HG02970 (cell line): ENCODE data around the gene L2HGDH.
"Not testable (repeated sequence)": the region's sequence is repeated elsewhere in the genome, so short reads cannot be mapped to it uniquely, and the experiment has no call there.

Experiments used
- ATAC-seq: cut with Tn5 transposase; IDR thresholded peaks from one replicate; pipeline ENCODE4 v1.9.1; 2021; ENCODE audit warnings: mild to moderate bottlenecking, moderate library complexity, moderate number of reproducible peaks; ENCODE audit not compliant: unreplicated experiment, low FRiP score

Gene L2HGDH

DNA sequence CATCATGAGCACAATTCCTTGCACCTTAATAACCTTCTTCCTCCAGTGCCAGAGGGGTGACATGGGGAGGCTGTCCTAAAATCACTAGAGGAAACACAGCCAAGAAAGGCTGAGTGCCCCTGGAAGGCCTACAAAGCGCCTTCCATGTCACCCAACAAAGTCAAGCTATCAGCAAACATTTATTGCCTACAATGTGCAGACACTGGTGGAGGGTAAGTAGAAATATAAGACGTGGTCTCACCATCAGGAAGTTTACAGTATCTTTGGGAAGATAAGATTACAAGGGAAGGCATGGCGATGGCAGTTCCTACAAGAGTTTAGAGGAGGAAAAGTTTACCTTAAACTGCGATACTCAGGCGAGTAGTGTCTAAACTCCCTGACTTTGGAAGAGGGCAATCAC, 28.0 kb upstream of the L2HGDH start:
- no peak for ATAC-seq

DNA sequence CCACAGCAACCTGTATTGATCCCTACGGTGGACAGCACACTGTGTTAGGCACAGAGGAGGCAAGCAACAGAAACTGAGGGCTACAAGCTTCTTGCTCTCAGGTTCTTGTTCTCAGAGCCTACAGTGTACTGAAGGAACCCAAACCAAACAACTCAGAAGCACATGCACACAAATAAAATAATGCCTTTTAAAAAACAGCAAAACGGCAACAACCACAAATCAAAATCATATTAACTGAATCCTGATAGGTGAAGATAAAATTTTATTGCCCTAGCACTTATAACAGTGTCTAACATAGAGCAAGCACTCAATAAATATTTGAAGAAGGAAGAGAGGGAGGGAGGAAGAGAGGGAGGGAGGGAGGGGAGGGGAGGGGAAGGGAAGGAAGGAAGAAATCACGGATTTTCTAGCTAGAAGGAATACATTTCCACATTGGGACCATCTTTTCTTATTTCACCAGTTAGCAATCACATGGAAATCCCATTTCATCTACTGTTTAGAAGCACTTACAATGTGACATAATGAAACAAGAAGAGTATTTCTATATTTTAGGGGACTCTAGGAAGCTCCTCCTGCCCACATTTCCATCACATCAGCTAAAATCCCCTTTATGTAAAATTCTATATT, 27.3 kb upstream of the L2HGDH start:
- ATAC-seq = no peak

DNA sequence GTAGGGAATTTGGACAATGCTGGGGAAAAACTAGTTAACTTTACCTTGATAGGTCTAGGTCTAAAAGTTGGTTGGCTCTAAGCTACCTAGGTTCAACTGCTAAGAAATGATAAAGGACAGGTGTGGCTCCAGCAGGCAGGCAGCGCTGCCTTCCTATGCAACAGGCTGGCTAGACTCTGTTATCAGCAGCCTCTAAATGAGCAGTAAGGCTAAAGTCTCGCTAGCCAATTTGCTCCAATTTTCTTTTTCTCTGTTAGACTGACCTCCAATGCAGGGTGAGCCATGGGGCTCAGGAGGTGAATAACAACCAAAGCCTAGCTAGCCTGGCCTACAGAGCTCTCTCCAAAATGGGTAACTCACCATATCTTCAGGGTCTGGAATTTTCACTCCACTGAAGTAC, 26.6 kb upstream of the L2HGDH start:
- no peak for ATAC-seq

DNA sequence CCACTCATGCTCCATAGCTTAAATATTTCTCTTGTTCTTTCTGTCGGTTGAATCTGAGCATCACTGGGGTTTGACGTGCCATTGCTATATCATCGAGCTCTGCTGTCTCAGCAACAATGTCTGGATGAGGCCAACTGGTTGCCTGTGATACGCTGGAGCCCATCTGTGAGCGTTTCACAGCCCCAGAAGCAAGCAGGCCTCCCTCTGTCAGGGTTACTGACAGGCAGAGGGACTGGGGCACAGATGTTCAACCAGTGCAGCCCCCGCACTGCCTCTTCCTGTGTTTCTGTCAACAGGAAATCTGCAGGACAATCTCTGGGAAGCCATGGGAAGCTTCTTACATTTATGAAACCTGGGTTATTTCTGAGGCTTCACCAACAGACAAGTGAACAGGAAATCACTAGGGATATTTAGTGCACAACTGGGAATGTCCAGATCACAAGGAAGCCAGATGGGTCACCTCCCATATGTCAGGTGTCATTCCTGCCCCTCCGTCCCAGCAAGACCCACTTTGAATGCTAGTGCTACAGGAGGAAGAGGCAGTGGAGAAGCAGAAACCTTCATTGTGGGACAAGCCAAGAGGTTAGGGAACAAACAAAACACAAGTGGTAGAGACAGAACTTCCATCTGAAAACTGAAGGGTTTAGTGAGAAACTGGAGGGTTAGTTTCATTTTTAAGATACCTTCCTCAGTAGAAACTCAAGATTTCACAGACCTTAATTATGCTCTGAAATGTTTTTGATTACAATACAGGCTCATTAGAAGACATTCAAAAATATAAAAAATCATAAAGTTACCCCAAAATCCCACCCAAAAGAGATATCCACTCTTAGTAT, 24.2 kb upstream of the L2HGDH start:
- ATAC-seq = no peak

DNA sequence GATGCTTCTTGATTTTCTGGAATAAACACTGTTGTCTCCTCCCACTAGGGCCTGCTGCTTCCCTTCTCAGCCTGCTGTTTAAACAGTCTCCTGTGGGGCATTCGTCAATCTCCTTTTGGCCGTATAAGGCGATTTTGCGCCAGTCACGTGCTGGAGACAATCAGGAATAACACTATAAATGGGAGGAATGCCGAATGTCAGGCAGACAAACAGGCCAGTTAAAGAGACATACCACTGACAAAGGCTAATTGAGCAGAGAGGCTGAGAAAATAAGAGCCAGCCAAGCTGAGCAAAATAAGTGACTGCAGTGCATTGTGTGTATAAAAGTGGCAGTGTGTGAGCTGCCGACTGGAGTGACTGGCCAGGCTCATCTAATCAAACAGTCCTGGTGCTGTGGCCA, 23.4 kb upstream of the L2HGDH start:
- ATAC-seq = no peak

DNA sequence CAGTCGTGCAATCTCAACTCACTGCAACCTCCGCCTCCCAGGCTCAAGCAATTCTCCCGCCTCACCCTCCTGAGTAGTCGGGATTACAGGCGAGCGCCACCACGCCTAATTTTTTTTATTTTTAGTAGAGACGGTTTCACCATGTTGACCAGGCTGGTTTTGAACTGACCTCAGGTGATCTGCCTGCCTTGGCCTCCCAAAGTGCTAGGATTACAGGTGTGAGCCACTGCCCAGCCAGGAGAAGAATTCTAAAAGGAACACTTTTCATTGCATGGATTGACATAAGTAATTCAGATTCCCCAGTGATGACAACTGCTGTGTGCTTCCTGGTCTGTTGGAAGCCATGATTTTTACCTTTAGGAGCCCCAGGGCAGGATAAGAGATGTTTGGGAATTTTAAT, 22.2 kb upstream of the L2HGDH start:
- ATAC-seq = no peak

DNA sequence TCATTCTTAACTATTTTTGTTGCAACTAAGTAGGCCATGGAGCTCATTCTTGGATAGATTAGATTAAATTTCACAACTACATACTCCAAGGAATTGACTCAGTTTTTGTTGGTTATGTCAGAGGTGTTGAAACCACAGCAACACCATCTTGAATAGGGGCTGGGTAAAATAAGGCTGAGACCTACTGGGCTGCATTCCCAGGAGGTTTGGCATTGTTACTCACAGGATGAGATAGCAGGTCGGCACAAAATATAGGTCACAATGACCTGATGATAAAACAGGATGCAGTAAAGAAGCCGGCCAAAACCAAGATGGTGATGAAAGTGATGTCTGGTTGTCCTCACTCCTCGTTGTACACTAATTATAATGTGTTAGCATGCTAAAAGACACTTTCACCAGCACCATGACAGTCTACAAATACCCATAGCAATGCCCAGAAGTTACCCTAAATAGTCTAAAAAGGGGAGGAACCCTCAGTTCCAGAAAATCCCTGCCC, 21.0 kb upstream of the L2HGDH start:
- no peak for ATAC-seq

DNA sequence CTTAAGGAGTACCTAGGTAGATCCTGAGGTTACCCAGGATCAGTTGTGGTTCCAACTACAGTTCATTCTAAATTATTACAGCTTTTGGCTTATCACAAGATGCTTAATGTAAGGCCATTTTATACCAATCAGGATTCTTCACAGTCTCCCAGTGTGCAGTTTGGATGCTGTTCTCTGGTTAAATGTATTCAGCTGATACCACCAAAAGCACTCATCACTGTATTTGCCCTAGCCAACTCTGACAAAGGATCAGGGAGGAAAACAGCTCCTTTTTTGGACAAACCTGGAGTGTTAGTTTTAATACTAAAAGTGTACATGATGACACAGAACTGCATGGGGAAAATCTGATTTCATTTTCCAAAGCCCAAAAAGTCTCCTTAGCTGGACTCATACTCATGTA, 19.6 kb upstream of the L2HGDH start:
- ATAC-seq = no peak

DNA sequence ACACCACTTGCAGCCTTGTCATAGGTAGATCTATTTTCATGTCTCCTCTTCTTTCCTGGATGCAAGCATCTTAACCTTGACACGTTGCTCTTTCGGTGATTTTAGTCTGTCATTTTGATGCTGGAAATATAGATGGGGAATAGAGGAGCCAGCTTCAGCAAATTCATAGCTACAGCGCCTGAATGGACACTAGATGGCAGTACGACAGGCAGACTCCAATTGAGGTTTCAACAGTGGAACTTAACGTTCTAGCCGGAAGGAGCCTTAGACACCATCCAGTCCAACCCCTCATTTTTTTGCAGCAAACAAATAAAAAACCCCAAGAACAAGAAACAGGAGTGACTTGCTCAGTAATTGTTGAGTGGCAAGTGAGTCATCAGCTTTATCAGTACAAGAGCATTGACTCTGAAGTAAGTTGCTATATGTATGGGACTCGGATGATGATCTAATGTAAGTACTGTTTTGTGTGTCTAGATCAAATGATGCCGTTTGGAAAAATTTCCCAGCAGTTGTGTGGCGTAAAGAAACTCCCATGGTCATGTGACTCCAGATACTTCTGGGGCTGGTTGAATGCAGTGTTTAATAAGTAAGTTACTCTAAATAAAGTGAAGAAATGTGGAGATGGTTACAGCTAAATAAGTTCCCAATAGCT, 9.1 kb upstream of the L2HGDH start:
- ATAC-seq = peak; percentile 88

DNA sequence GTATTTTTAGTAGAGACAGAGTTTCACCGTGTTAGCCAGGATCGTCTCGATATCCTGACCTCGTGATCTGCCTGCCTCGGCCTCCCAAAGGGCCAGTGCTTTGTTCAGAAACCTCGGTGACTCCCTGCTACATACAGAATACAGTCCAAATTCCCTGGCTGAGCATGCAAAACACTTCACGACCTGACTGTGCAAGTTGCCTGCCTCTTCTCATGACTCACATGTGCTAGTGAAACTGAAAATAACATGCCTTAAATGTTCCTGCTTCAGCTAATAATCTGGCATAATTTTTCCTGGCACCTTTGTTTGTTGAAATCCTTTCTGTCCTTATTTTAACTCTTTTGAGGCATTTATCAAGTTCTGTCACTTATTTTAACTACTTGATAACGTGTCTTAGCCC, 8.3 kb upstream of the L2HGDH start:
- ATAC-seq = no peak

DNA sequence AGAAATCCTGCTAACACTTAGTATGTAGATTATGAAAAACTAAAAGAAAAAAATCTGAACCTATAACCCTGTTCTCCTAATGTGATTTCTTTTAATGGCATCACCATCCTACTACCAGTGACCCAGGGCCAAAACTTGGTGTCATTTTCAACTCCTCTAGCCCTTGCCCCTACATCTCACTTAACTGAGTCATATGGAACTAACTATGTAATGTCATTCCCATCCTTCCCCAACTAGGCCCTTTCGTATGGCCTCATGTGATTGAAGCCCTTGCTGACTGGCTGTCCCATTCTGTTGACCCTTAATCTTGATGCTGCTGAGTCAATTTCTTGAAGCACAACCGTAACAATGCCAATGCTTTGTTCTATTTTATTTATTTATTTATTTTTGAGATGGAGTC, 7.7 kb upstream of the L2HGDH start:
- ATAC-seq = no peak

DNA sequence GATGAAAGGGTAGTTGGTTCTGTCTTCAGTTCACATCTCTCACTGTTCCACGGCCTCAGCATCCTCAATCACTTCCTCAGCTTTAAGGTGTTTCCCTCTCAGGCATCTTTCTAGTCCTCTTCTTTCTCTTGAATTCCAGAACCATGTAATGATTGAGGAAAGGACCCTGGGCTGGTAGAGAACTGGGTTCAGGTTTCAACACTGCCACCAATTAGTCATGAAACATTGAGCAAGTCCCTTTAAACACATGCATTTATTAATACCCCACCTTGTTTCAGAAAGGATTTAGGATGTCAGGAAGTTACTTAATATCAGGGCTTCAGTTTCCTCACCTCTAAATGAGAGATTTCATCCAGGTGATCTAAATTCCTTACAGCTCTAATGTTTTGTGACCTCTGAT, 7.3 kb upstream of the L2HGDH start:
- ATAC-seq = no peak

DNA sequence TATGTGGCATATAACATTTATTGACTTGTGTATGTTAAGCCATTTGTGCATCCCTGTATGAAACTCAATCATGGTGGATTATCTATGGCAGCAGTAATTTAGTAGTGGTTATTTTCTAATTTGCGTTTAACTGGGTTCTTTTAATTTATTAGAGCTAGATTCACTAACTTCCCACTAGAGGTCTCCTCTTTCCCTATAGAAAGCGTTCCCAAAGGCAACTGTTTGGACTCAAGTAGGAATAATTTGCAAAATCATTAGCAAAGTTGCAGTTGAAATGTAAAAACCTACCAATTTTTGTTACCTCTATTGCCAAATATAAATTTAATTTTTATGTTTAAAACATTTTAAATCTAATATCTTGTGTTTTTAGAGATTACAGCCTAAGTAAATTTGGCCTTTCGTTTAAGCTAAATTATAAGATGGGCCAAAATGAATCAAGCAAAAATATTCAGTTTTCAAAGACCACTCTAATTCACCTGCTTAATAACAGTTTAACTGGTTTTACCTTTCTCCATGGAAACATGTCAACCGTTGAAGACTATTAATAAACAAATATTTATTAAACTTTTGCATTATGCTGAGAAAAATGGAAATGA, 6.1 kb upstream of the L2HGDH start:
- no peak for ATAC-seq

DNA sequence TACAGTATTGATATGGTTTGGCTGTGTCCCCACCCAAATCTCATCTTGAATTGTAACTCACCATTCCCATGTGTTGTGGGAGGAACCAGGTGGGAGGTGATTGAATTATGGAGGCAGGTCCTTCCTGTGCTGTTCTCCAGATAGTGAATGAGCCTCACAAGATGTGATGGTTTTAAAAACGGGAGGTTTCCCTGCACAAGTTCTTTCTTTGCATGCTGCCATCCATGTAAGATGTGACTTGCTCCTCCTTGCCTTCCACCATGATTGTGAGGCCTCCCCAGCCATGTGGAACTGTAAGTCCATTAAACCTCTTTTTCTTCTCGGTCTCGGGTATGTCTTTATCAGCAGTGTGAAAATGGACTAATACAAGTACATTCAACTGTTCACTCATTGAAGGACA, 2.1 kb upstream of the L2HGDH start:
- not testable (repeated sequence) for ATAC-seq

DNA sequence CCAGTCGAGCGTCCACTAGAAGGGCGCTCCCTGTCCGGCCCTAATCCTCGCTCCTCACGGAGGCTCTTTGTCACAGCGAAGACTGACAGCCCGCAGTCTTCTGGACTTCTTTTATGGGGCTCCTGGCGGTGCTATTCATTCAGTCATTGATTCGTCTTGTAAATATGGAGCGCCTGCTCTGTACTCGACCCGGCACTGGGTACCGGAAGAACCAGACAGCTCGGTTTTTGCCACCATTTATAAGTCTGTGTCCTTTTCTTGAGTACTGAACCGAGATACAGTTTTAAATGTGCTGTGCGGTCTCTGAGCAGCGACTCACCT, 665 bp upstream of the L2HGDH start:
- no peak for ATAC-seq

DNA sequence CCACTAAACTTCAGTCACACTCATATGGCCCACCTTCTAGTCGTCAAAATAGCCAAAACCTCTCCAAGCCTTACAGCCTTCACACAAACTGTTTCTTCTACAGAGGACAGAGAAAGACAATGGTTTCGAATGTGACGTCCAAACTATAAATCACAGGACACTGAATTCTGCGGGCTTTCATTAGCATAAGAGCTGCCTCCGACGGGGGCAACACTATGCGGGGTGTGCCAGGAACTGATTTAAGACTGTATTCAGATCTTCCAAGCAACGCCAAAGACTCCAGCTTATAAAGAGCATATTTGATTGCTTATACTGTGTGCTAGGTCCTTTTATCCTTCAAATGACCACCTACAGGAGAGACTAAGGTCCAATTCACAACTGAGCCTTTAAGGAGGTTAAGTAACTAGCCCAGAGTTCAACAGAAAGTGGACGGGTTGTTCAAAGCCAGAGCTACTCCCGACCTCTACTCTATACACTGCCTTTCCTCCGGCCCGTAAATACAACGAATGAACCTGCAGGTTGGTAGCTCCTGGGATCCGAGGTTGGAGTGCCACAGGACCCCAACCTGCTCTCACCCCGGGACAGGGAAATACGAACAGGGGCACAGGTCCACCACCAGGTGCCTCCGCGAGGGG, 575 bp downstream of the L2HGDH start:
- no peak for ATAC-seq

DNA sequence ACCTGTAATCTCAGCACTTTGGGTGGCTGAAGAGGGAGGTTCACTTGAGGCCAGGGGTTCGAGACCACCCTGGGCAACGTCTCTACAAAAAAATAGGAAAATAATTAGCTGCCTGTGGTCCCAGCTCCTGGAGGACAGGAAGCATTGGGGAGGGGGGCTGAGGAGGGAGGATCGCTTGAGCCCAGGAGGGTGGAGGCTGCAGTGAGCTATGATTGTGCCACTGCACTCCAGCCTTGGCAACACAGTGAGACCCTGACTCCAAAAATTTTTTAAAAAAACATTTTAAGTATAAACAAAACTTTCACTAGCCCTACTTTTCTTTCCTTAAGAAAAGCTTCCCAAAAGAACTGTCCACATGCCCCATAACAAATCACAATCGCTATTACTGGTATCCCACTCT, 1.6 kb downstream of the L2HGDH start:
- ATAC-seq = no peak

DNA sequence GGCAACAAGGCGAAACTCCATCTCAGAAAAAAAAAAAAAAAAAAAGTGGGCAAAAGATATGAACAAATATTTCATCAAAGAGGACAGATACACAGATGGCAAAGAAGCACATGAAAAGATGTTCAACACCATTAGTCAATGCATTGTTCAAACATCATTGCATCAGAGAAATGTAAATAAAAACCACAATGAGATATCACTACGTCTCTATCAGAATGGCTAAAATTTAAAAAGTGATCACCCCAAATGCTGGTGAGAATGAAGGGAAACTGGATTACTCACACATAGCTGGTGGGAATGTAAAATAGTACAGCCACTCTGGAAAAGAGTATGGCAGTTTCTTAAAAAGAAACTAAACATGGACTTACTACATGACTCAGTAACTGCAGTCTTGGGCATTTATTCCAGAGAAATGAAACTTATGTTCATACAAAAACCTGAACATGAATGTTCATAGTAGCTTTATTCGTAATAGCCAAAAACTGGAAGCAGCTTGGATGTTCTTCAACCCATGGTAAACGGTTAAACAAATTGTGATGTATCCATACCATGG, 3.6 kb downstream of the L2HGDH start:
- ATAC-seq = no peak

DNA sequence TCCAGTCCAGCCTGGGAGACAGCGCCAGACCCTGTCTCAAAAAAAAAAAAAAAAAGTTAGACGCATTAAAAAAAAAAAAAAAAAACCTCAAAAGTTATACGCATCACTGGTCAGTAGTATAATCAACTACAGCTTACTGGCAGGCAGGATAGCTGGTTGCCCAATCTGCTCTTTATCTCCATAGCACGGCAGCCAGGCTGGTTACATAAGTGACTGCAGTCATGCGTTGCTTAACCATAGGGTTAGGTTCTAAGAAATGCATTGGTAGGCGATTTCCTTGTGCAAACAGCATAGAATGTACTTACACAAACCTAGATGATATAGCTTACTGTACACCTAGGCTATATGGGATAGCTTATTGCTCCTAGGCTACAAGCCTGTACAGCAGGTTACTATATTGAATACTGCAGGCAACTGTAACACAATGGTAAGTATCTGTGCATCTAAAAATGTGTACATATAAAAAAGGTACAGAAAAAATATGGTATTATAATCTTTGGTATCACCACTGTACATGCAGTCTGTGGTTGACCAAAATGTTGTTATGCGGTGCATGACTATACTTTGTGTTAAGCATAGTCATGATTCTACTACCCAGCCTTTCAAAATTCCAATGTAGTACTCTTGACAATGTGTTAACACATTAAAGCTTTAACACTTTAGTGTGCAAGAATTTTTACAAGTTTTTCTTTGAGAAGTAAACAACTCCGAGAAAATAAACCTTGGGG, 8.1 kb downstream of the L2HGDH start:
- no peak for ATAC-seq

DNA sequence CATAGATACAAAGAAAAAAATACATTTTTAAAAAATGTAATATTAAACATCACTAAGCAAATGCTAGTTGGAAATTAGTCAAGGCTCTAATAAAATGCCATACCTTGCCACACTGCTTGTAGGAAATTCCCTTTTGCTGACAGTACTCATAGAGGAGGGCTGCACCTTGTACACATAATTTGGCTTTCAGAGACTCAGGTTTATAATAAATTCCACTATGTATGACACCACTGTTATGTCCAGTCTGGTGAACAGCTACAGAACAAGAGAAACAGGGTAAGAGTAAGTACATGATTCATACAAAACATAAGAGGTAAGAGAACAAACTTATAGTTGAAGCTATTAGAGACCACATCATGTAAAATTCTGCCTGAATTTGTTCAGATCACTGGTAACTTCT, 10.1 kb downstream of the L2HGDH start:
- ATAC-seq = no peak
